IPS-18a (cell line): ENCODE results near the gene PNLIP.

ENCODE experiments used
- H3K27ac ChIP-seq: one replicate; pipeline ENCODE4 v1.5.1; 2013; ENCODE audit warnings: low read length
- H3K27me3 ChIP-seq: one replicate; pipeline ENCODE4 v1.6.1; 2013; ENCODE audit warnings: mild to moderate bottlenecking, low read length; ENCODE audit not compliant: control insufficient read depth, insufficient read depth
- H3K36me3 ChIP-seq: one replicate; pipeline ENCODE4 v1.6.1; 2013; ENCODE audit warnings: low read depth, low read length; ENCODE audit not compliant: control insufficient read depth
- H3K4me1 ChIP-seq: one replicate; pipeline ENCODE4 v1.6.1; 2013; ENCODE audit warnings: low read depth, low read length; ENCODE audit not compliant: control insufficient read depth
- H3K4me3 ChIP-seq: one replicate; pipeline ENCODE4 v1.5.1; 2013; ENCODE audit warnings: low read length
- H3K9ac ChIP-seq: one replicate; pipeline ENCODE4 v1.6.1; 2013; ENCODE audit warnings: mild to moderate bottlenecking, low read length, moderate library complexity
- H3K9me3 ChIP-seq: one replicate; pipeline ENCODE4 v1.6.1; 2013; ENCODE audit warnings: low read depth, low read length; ENCODE audit not compliant: control insufficient read depth

PNLIP gene

GRCh38 chr10:116606061-116606483 is 60.3 kb downstream of the PNLIP start:
- Histone ChIP-seq H3K4me1 (no peaks in the 10 kb centered on the region), H3K36me3 (no peaks in the 10 kb centered on the region), H3K27me3 (peaks cover 12% of the 10 kb centered on the region)

DNA sequence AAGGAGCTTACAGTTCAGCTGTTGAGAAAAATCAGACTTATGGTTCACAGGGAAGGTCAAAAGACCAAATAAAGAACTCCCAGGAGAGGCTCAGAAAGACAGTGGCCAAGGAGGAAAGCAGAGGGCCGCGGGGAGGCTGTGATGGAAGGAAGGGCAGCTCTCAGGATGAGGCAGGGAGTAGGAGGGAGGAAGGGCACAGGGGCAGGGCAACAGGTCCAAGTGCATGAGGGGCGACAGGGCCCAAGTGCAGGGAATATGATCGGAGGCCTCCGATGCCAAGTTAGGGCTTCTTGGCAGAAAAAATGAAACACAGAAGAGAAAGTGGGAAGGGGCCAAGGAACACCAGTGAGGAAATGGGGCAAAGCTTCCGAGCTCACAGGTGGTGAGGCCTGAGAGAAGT is 61.6 kb downstream of the PNLIP start:
- Histone ChIP-seq H3K9ac (no peak overlapping the region), H3K4me3 (no peak overlapping the region), H3K36me3 (no peaks in the 10 kb centered on the region), H3K27ac (no peak overlapping the region), H3K4me1 (no peaks in the 10 kb centered on the region), H3K9me3 (no peaks in the 10 kb centered on the region), H3K27me3 (peaks cover 12% of the 10 kb centered on the region)

More at GRCh38 chr10:116606061-116606483, 60.3 kb downstream of the PNLIP start:
- no peaks in the 10 kb centered on the region for H3K9me3 ChIP-seq
- H3K27ac ChIP-seq: no peak overlapping the region
- no peak overlapping the region for H3K4me3 ChIP-seq
- H3K9ac ChIP-seq: no peak overlapping the region

DNA sequence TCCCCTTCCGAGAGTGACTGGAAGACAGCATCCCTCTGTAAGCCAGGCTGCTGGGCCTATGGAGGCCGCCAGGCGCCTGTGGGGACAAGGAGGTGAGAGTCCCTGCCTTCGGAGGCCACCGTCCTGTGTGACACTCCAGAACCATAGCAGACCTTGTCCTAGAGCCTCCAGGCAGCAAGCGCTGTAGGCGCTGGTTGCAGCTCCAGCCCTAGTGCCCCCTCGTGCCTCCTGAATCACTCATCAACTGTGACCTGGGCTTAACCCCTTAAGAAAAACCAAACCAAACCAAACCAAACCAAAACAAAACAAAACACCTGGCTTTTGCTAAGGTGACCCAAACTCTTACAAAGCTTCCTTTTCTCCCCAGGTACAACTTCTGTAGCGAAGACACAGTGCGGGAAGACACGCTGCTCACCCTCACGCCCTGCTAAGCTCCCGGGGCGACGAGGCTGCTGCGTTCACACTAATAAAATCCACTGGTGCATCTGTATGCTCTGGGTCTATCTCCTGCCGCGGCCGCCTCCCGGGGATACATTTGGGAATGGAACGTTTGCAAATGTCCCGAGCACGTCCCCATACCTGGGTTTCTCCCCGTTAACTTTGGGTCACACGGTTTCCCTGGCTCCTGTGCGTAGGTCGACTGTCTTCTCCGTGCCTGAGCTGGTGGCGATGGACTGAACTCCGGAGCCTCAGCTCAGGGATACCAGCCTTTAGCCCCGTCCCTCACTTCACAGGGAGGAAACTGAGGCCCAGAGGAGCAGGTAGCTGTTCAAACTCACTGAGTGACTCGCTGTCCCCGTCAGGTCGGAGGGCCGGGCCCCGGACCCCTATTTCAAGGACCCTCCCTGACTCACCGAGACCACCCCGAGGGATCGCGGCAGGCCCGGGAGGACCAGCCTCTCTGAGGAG is 63.2 kb downstream of the PNLIP start:
- H3K4me3 ChIP-seq: peak overlapping the region; percentile 62

DNA sequence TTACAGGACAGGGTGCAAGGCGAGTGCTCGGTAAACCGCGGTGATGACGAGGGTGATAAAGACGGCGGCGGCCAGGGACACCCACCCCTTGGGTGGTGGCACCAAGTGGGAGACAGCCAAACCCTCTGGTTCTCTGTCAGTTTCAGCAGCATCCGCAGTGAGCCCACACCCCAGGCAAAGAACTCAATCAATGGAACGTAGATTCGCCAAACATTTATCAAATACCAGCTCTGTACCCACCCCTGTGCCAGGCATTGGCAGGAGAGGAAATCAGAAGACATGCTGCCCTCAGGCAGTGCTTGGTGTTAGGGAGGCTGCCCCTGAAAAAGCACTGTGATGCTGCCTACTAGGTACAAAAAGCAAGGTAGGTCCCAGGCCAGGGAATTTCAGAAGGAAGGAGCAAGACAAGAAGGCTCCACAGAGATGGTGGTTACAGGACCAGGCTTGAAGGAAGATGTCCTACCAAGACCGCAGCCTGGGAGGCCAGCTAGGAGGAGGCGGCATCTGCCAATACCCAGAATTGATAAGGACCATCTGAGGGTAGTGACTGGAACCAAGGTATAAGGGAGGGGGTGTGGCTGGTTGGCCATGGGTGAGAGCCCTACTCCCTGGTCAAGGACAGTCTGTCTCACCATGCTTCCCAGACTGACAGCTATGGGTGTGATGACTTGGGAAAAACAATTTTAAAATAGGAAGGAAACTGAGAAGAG is 64.9 kb downstream of the PNLIP start:
- H3K27ac ChIP-seq: no peak overlapping the region
- no peaks in the 10 kb centered on the region for H3K36me3 ChIP-seq
- no peak overlapping the region for H3K9ac ChIP-seq
- peaks cover 12% of the 10 kb centered on the region for H3K27me3 ChIP-seq
- H3K4me3 ChIP-seq: no peak overlapping the region
- H3K9me3 ChIP-seq: no peaks in the 10 kb centered on the region
- no peaks in the 10 kb centered on the region for H3K4me1 ChIP-seq

More for the DNA sequence above, 63.2 kb downstream of the PNLIP start:
- peak overlapping the region; percentile 36 for H3K9ac ChIP-seq
- no peaks in the 10 kb centered on the region for H3K9me3 ChIP-seq
- H3K4me1 ChIP-seq: no peaks in the 10 kb centered on the region
- no peak overlapping the region for H3K27ac ChIP-seq
- H3K27me3 ChIP-seq: peaks cover 12% of the 10 kb centered on the region
- no peaks in the 10 kb centered on the region for H3K36me3 ChIP-seq

GRCh38 chr10:116611153-116611545 is 65.4 kb downstream of the PNLIP start:
- Histone ChIP-seq H3K36me3 (no peaks in the 10 kb centered on the region), H3K4me3 (no peak overlapping the region), H3K27me3 (peaks cover 12% of the 10 kb centered on the region), H3K9me3 (no peaks in the 10 kb centered on the region), H3K9ac (no peak overlapping the region), H3K27ac (no peak overlapping the region), H3K4me1 (no peaks in the 10 kb centered on the region)

DNA sequence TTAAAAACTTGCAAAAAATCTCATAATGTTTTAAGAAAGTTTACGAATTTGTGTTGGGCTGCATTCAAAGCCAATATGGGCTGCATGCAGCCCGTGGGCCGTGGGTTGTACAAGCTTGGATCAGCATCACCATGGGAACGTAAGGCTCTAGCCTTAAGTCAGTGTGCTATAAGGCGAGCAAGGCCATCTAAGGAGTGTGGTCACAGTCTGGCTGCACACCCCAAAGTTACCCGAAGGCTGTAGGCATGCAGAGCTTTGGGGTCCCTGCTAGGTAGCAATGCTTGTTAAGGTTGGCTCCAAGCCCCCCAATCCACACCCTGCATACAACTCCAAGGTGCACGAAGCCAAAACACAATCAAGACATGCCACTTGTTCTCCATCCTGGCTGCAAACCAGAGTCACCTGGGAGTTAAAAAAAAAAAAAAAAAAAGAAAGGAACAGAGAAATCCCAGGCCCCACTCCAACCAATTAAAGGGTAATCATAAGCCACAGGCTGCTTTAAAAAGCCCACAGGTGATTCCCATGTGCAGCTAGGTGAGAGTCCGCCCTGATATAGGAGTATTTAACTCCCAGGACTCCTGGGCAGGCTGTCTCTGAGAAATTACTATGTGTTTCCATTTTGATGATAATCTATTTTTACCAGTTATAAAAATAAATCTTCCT is 66.5 kb downstream of the PNLIP start:
- Histone ChIP-seq H3K27ac (no peak overlapping the region), H3K4me3 (no peak overlapping the region), H3K36me3 (no peaks in the 10 kb centered on the region), H3K9me3 (no peaks in the 10 kb centered on the region), H3K4me1 (no peaks in the 10 kb centered on the region), H3K9ac (no peak overlapping the region), H3K27me3 (peaks cover 12% of the 10 kb centered on the region)

DNA sequence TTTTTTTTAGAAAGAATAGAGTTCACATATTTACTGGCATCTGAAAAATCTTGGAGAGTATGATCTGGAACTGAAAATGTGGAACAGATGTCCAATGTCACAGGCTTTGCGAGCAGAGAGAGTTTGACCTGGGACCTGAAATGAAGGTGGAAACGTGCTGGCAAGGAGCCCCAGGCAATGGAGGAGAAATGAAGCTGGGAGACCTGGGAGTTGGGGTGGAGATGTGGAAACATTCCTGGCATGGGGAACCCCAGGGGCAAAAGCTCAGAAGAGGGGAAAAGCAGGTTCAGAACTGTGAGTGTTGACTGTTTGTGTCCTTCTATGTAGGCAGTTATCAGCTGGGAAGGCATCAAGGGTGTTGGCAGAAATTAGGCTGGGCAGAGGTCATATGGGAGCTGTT is 67.7 kb downstream of the PNLIP start:
- no peak overlapping the region for H3K9ac ChIP-seq
- H3K9me3 ChIP-seq: no peaks in the 10 kb centered on the region
- H3K27me3 ChIP-seq: peaks cover 9% of the 10 kb centered on the region
- H3K4me3 ChIP-seq: no peak overlapping the region
- no peak overlapping the region for H3K27ac ChIP-seq
- H3K4me1 ChIP-seq: no peaks in the 10 kb centered on the region
- no peaks in the 10 kb centered on the region for H3K36me3 ChIP-seq

DNA sequence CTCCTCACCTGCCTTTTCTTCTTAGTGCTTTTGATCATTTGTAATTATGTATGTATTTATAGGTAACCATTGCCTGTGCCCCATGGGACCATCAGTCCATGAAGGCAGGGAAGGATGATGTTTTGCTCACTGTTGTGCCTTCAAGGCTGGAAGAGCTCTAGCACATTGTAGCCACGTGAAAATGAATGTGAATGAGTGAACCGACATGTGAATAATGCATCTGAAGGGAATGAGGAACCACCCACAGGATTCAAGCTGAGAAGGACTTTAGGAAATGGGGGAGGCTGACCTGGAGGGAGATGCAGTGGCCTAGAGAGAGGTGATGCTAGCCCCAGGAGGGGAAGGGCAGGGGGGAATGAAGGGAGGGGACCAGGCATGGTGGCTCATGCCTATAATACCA is 69.1 kb downstream of the PNLIP start:
- Histone ChIP-seq H3K4me1 (no peaks in the 10 kb centered on the region), H3K27me3 (no peaks in the 10 kb centered on the region), H3K36me3 (no peaks in the 10 kb centered on the region), H3K9ac (no peak overlapping the region), H3K4me3 (no peak overlapping the region), H3K9me3 (no peaks in the 10 kb centered on the region), H3K27ac (no peak overlapping the region)

GRCh38 chr10:116615199-116615776 is 69.6 kb downstream of the PNLIP start:
- no peaks in the 10 kb centered on the region for H3K36me3 ChIP-seq
- no peaks in the 10 kb centered on the region for H3K4me1 ChIP-seq
- H3K9ac ChIP-seq: no peak overlapping the region
- H3K9me3 ChIP-seq: no peaks in the 10 kb centered on the region
- no peak overlapping the region for H3K27ac ChIP-seq
- no peaks in the 10 kb centered on the region for H3K27me3 ChIP-seq
- no peak overlapping the region for H3K4me3 ChIP-seq
